ENCODE measurements around the gene MYBPC3.

MYBPC3 gene

GRCh38 chr11:47357985-47358730, 5.7 kb upstream of the MYBPC3 start:
- no peak for DNase-seq (ENCODE audit: low spot score)

DNA sequence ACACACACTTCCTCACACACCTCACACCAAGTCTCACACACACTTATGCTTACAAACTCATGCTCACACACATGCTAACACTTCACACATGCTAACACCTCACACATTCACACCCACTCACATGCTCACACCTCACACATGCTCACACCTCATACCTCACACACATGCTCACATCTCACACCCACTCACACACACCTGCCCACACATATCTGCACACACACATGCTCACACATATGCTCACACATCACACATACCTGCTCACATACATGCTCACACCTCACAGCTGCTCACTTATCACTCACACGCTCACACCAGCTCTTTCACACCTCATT, 4.5 kb upstream of the MYBPC3 start:
- no peak for DNase-seq (ENCODE audit: low spot score)

- no peak for DNase-seq (ENCODE audit: low spot score)
Measured at GRCh38 chr11:47356129-47356997, 3.9 kb upstream of the MYBPC3 start.

DNA sequence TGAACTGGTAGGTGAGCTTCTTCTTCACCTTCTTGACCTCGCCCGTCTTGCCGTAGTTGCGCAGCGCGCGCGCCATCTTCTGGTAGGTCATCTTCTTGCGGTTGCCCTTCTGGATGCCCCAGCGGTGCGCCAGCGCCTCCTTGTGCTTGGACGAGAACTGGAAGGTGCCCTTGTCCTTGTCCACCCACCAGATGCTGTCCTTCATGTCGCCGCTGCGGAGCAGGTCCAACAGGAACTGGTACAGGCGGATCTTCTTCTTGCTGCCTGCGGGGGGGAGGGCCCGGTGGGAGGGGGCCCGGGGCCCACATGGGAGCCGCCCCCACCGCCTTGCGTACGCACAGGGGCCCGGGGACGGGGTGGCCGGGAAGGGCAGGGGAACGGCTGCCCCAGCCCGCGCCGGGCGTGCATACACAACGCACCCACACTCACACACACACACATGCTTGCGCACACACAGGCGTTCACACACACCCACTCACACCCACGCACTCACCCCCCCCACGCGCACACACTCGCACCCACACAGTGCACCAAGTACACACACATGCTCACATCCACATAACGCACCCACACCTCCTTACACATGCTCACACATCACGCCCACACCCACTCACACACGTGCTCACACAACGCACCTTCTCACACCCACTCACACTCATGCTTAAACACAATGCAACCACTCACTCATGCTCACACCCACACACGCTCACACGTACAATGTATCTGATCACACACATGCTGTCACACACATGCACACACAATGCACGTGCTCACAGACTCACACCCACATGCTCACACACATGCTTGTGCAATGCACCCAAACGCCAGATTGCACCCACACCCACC, 3.0 kb upstream of the MYBPC3 start:
- DNase-seq (ENCODE audit: low spot score): peak; percentile 93

GRCh38 chr11:47354913-47355282, 2.4 kb upstream of the MYBPC3 start:
- no peak for DNase-seq (ENCODE audit: low spot score)

DNA sequence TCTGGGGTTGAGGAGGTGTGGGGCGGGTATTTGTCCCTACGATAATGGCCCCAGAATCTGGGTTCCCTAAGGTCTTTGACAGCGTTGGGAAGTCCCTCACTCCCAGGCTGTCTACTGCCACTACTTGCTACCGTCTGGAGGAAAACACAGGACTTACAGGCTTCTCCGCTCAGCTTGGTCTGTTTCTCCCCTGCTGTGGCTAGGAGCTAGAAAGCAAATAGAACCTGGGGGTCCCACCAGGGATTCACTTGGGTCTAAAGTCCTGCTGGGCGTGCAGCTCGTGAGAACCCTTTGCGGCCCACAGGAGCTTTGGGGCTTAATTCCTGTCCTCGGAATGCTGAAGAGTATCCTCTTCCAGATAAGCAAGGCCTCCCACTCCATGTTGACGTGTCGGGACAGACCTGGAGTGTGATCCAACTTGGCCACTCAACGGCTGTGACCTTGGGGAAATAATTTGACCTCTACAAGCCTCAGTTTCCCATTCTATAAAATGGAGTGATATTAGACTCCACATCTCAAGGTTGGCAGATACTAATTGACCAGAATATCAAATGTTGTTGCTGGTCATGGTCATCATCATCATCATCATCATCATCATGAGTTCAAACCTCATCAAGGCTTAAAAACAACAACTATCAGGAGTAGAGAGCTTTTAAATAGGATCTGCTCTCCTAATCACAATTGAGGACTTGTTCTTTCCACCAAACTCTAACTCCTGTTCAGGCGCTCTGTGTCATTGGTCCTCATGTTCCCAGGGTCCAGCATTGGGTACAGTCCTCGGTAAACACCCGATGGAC, 1.7 kb upstream of the MYBPC3 start:
- DNase-seq (ENCODE audit: low spot score): no peak

GRCh38 chr11:47351156-47352126, 1.1 kb downstream of the MYBPC3 start:
- DNase-seq (ENCODE audit: low spot score): no peak

GRCh38 chr11:47350315-47350714, 2.2 kb downstream of the MYBPC3 start:
- DNase-seq (ENCODE audit: low spot score): no peak

- DNase-seq (ENCODE audit: low spot score): no peak
Measured at GRCh38 chr11:47349521-47350095, 2.9 kb downstream of the MYBPC3 start.

DNA sequence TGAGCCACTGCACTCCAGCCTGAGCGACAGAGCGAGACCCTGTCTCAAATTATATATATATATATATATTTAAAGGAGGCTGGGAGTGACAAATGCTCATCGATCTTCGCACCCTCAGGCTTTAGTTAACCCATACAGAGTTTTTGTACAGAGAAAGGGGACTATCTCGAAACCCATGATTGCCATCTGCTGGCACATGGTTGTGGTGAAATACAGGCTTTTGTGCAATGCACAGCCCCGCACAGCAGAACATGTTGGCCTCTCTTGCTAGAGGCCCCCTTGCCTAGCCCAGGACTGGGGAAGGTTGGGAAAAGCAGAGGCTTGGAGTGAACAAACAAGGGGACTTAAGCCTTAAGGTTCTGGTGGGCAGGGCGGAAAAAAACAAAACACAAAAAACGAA, 3.6 kb downstream of the MYBPC3 start:
- DNase-seq (ENCODE audit: low spot score): peak; percentile 64

- DNase-seq (ENCODE audit: low spot score): no peak
Measured at GRCh38 chr11:47348131-47348802, 4.2 kb downstream of the MYBPC3 start.

DNA sequence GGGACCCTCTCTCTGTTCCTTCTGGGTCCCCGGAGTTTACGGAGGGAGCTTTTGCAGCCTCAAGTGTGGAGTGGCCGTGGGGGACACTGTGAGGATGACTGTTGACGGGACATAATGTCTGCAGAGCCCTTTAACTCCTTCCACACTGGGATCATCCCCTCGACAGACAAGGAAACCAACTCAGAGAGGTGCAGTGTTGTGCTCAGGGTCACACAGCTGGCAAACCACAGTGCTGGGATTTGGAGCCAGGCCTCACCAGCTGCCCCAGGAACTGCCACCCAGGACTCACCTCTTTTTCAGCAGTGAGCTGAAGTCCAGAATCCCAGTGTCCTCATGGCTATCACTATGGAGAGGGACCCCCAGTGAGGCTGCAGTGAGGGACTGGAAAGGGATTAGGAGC, 5.4 kb downstream of the MYBPC3 start:
- no peak for DNase-seq (ENCODE audit: low spot score)

DNA sequence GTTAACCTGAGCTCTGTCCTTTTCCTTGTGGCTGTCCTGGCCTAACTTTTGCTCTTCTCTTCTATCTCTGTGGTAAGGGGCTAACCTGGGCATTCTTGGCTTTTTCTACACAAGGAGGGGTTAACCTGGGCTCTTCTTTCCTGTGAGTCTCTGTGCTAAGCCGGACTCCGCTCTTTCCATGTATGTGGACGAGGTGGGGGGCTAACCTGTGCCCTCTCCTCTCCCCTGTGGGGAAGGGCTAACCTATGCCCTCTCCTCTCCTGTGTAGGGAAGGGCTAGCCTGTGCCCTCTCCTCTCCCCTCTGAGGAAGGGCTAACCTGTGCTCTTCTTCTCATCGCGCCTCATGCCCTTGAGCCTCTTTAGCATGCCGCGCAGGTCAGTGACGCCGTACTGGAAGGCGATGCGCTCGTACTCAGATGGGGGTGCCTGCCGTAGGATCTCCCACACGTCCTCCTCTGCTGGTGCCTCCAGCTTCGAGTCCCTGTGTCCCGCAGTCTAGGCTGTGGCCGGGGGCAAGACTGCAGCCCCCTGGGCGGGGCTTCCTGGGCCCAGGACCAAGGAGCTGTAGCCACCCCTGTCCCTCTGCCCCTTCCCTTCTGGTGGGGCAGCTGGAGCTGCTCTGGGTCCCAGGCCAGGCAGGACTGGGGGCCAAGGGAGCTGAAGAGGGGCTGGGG, 6.5 kb downstream of the MYBPC3 start:
- DNase-seq (ENCODE audit: low spot score): no peak

- DNase-seq (ENCODE audit: low spot score): no peak
Measured at GRCh38 chr11:47342854-47343253, 9.6 kb downstream of the MYBPC3 start.

DNA sequence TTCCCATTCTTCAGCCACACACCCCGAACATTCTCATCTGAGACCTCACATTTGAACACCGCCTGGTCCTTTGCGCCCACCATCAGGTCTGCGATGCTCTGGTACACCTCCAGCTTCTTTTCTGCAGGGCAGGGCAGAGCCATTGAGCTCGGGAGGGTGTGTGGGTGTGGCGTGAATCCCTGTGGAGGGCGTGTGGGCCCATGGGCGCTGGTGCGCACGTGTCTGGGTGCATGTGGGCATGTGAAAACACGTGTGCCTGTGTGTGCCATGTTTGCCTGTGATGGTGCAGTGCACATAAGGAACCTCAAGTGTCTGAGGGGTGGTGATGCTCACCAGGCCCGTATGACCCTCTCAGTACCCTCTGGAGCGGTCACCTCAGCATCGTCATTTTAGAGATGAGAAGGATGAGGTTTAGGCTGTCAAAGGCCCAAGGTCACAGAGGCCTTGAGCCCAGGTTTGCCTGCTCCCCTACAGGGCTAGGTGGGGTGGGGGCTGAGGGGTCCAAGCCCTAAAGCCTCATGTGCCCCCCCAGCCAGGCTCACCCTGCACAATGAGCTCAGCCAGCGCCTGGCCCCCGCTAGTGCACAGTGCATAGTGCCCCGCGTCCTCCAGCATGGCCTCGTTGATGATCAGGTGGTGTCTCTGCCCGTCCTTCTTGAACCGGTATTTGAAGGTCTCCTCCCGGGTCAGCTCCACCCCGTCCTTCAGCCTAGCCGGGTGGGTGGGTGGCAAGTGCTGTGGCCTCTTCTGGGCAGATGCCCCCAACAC, 10.3 kb downstream of the MYBPC3 start:
- DNase-seq (ENCODE audit: low spot score): no peak

DNA sequence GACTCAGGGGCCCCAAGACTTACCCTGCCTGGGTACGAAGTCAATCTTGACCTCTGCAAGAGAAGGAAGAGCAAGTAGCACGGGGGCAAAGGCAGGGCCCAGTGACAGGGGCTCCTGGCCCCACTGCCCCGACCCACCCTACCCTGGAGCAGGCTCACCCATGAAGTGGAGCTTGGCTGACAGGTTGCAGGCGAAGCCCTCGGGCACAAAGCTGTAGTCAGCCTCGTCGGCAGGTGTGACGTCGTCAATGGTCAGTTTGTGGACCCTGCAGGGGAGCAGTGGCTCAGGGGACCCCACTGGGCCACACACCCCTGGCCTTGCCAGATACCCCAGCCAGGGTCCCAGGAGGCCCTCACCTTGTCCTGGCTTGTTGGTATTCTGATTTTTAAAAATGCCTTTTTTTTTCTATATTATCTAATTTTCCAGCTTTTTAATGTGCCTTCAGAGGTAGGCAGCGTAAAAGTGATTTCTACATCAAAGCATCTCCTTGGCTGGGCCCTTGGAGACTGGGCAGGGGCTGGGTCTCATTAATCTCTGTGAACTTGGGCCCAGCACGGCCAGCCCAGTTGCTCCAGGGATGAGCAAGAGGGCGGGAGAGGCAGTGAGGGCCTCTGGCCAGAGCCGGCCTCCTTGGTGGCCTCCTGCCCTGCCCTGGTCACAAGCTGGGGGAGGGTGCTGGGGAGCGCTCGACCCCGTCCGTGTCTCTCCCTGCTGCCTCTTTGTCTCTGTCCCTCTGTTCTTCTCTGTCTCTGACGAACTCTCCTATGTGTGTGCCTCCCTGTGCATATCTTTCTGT, 11.3 kb downstream of the MYBPC3 start:
- DNase-seq (ENCODE audit: low spot score): no peak

DNA sequence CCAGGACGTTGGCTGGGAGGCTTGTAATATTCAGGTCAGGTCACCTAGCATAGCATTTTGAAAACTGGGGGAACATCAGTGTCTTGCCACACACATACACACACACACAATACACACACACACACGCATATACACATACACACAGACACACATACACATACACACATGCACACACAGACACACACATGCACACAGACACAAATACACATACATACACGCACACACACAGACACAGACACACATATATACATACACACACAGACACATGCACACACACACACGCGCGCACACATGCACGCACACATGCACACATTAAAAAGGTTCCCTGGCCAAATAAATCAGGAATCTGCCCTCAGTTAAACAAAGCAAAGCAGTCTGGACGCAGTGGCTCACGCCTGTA, 12.5 kb downstream of the MYBPC3 start:
- no peak for DNase-seq (ENCODE audit: low spot score)

All from cerebellar cortex (tissue), 1 donor.